GM21786 (cell line): ENCODE data around the gene MAPK8IP1.

ENCODE experiments used
- ATAC-seq: cut with Tn5 transposase; IDR thresholded peaks from one replicate; pipeline ENCODE4 v1.9.1; 2021; ENCODE audit not compliant: unreplicated experiment

The MAPK8IP1 gene

DNA sequence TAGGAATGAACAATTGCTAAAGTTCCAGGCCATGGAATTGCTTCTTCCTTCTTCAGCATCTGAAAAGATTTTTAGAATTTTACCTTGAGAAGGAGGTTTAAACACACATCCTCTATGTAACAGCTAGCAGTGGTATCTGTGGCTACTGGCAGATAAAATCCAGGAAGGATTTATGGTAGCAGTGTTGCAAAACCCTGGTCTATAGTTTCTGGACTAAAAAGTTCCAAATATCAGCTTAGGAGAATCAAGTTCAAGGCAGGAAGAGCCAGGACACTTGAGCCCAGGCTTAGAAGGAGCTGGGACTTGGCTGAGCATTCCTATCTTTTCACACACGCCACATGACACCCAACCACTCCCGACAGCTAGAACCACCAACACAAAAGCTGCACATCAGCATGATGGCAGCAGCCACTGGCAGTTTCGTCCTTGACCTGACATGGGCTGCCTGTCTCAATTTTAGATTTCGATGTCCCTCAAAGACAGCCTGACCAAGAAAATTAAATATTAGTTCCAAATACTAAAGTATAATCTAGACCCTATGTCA, 51.1 kb downstream of the MAPK8IP1 start:
- ATAC-seq = no peak

- ATAC-seq = no peak
Observed at GRCh38 chr11:45937916-45938315, 52.5 kb downstream of the MAPK8IP1 start.

GRCh38 chr11:45939836-45940235, 54.4 kb downstream of the MAPK8IP1 start:
- no peak for ATAC-seq

- no peak for ATAC-seq
Observed at GRCh38 chr11:45941285-45941684, 55.8 kb downstream of the MAPK8IP1 start.

- ATAC-seq = no peak
Observed at GRCh38 chr11:45942381-45942780, 56.9 kb downstream of the MAPK8IP1 start.

- no peak for ATAC-seq
Observed at GRCh38 chr11:45945397-45945999, 60.0 kb downstream of the MAPK8IP1 start.

- ATAC-seq = no peak
Observed at GRCh38 chr11:45947885-45948284, 62.4 kb downstream of the MAPK8IP1 start.

DNA sequence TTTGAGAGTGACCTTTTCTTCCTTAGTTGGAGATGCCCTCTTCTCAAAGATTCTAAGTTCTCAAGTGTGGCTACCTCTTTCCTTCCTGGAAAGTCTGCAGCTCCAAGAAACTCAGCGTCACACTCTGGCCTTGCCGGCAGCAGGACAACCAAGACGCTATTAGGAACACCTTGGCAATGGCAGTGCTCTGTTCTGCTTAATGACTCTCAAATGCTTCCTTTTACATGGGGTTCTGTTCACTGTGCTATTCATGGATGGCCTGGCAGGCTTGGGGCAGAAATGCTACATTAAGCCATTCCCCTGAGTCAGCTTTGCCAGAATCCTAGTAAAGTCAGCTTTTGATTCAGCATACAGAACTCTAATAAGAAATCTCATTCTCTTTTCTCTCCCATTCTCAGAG, 62.9 kb downstream of the MAPK8IP1 start:
- ATAC-seq = no peak

GRCh38 chr11:45949992-45950407, 64.5 kb downstream of the MAPK8IP1 start:
- ATAC-seq = no peak
